SK-N-SH (cell line): Measurements from ENCODE around the gene CUX1. TPM values are rescaled to one million over a fixed set of nuclear protein-coding genes. Genes with fewer than 3 reads are reported as not detected.

Experiments used
- CTCF ChIA-PET: fragments of 300-600, 350-600 bp; formaldehyde crosslinking; extraction: SDS; loops from one replicate; lab custom pipeline; 2021; lab: Yijun Ruan, JAX
- POLR2A ChIA-PET: fragments of 350-600 bp; sonication (Branson Sonifier 250); formaldehyde crosslinking; extraction: SDS; loops from one replicate; lab custom pipeline; 2020; ENCODE audit warnings: antibody characterized with exemption, inconsistent platforms; lab: Yijun Ruan, JAX
- DNase-seq: peaks from one replicate; pipeline ENCODE4 v3.0.0; 2012
- H2AFZ ChIP-seq: fragments of 200-600 bp; sonication (generic); 2 replicates; pipeline ENCODE4 v1.8.1; 2016; ENCODE audit warnings: antibody characterized with exemption, mild to moderate bottlenecking, low read depth
- H3F3A ChIP-seq: fragments of 200-600 bp; sonication (generic); replicated peaks from 2 replicates; pipeline ENCODE3; 2016; ENCODE audit warnings: antibody characterized with exemption, mild to moderate bottlenecking; ENCODE audit not compliant: insufficient read depth
- H3K27ac ChIP-seq, 2 experiments: fragments of 200-500 bp in 1 of 2; fragments of 200-600 bp in 1 of 2; sonication (Bioruptor generic) in 1 of 2; sonication (generic), shearing (Covaris generic) in 1 of 2; 2 replicates each; pipeline versions ENCODE4 v1.5.1 to v1.6.1; 2014 to 2016; ENCODE audit warnings: low read depth in 2 of 2, inconsistent platforms in 1 of 2, low read length in 1 of 2, mild to moderate bottlenecking in 1 of 2, mixed read lengths in 1 of 2
- H3K27me3 ChIP-seq: fragments of 200-600 bp; sonication (generic), shearing (Covaris generic); 2 replicates; pipeline ENCODE4 v1.6.1; 2016; ENCODE audit warnings: mixed run types; ENCODE audit not compliant: insufficient read depth
- H3K36me3 ChIP-seq, 2 experiments: fragments of 200-500 bp in 1 of 2; fragments of 200-600 bp in 1 of 2; sonication (Bioruptor generic) in 1 of 2; sonication (generic) in 1 of 2; replicated peaks in 1 of 2; 2 replicates each; pipeline versions ENCODE3 to v1.5.1; 2014 to 2016; ENCODE audit warnings: low read length in 1 of 2, mild to moderate bottlenecking in 1 of 2; ENCODE audit not compliant: insufficient read depth in 2 of 2, control insufficient read depth in 1 of 2
- H3K4me1 ChIP-seq, 2 experiments: fragments of 200-500 bp in 1 of 2; fragments of 200-600 bp in 1 of 2; sonication (Bioruptor generic) in 1 of 2; sonication (generic), shearing (Covaris generic) in 1 of 2; 2 replicates each; pipeline versions ENCODE4 v1.5.1 to v1.6.1; 2014 to 2016; ENCODE audit warnings: low read depth in 1 of 2, low read length in 1 of 2, mixed run types in 1 of 2; ENCODE audit not compliant: insufficient read depth in 2 of 2, control insufficient read depth in 1 of 2
- H3K4me2 ChIP-seq: fragments of 200-600 bp; sonication (generic), shearing (Covaris generic); 2 replicates; pipeline ENCODE4 v1.6.1; 2017; ENCODE audit warnings: mixed run types
- H3K4me3 ChIP-seq, 2 experiments: fragments of 200-500 bp in 1 of 2; fragments of 200-600 bp in 1 of 2; sonication (Bioruptor generic) in 1 of 2; sonication (generic), shearing (Covaris generic) in 1 of 2; 2 replicates each; pipeline versions ENCODE4 v1.5.1 to v1.8.1; 2014 to 2016; ENCODE audit warnings: low read depth in 2 of 2, inconsistent platforms in 1 of 2, low read length in 1 of 2, mild to moderate bottlenecking in 1 of 2, mixed read lengths in 1 of 2, moderate library complexity in 1 of 2
- H3K79me2 ChIP-seq: fragments of 200-600 bp; sonication (generic); 2 replicates; pipeline ENCODE4 v1.8.1; 2017; ENCODE audit warnings: mild to moderate bottlenecking; ENCODE audit not compliant: insufficient read depth
- H3K9ac ChIP-seq: fragments of 200-600 bp; sonication (generic); 2 replicates; pipeline ENCODE4 v1.6.1; 2017; ENCODE audit warnings: mixed run types
- H3K9me2 ChIP-seq: fragments of 200-600 bp; sonication (generic); 2 replicates; pipeline ENCODE4 v1.6.1; 2017; ENCODE audit warnings: mixed run types
- H3K9me3 ChIP-seq: fragments of 200-600 bp; sonication (generic); 2 replicates; pipeline ENCODE4 v1.6.1; 2017; ENCODE audit warnings: mixed run types, mild to moderate bottlenecking, moderate library complexity
- H4K20me1 ChIP-seq: fragments of 200-600 bp; sonication (generic); 2 replicates; pipeline ENCODE4 v1.6.1; 2017; ENCODE audit warnings: mild to moderate bottlenecking, mixed run types; ENCODE audit not compliant: insufficient read depth
- CHD2 ChIP-seq: fragments of 150-350 bp; IDR thresholded peaks from 2 replicates; pipeline ENCODE4 v1.6.1; 2018; ENCODE audit warnings: low read length; ENCODE audit not compliant: partially characterized antibody
- CTCF ChIP-seq: fragments of 200-600 bp; sonication (generic); IDR thresholded peaks from 2 replicates; pipeline ENCODE4 v1.6.1; 2017; ENCODE audit warnings: antibody characterized with exemption, mild to moderate bottlenecking, moderate library complexity
- FOXJ3 ChIP-seq: sonication (generic); formaldehyde crosslinking; IDR thresholded peaks from 2 replicates; pipeline ENCODE4 v1.5.1; 2020; ENCODE audit warnings: mild to moderate bottlenecking, missing genetic modification reagents
- GABPA ChIP-seq: IDR thresholded peaks from 2 replicates; pipeline ENCODE4 v1.4.0; 2012; ENCODE audit warnings: low read depth, mild to moderate bottlenecking
- IRF3 ChIP-seq: fragments of 150-350 bp; IDR thresholded peaks from 2 replicates; pipeline ENCODE4 v1.6.1; 2016; ENCODE audit warnings: mild to moderate bottlenecking, low read depth, low read length
- JUND ChIP-seq: IDR thresholded peaks from 2 replicates; pipeline ENCODE4 v1.4.0; 2012
- MAX ChIP-seq: IDR thresholded peaks from 2 replicates; pipeline ENCODE4 v1.4.0; 2012; ENCODE audit warnings: low read depth
- MXI1 ChIP-seq: IDR thresholded peaks from 2 replicates; pipeline ENCODE4 v1.6.1; 2012; ENCODE audit warnings: mild to moderate bottlenecking, low read depth, low read length, improper control_type of control experiment
- NRF1 ChIP-seq: IDR thresholded peaks from 2 replicates; pipeline ENCODE4 v1.6.1; 2012; ENCODE audit warnings: low read depth, mild to moderate bottlenecking, low read length
- POLR2AphosphoS5 ChIP-seq: IDR thresholded peaks from 2 replicates; pipeline ENCODE4 v1.6.1; 2012; ENCODE audit warnings: low read depth, low read length
- RAD21 ChIP-seq: IDR thresholded peaks from 2 replicates; pipeline ENCODE4 v1.6.1; 2012; ENCODE audit warnings: mild to moderate bottlenecking, low read length
- SMC3 ChIP-seq: IDR thresholded peaks from 2 replicates; pipeline ENCODE4 v1.6.1; 2012; ENCODE audit warnings: low read depth, low read length, improper control_type of control experiment
- TEAD4 ChIP-seq: IDR thresholded peaks from 2 replicates; pipeline ENCODE4 v1.4.0; 2012; ENCODE audit warnings: mild to moderate bottlenecking, borderline replicate concordance; ENCODE audit not compliant: insufficient read depth
- USF2 ChIP-seq: fragments of 150-350 bp; IDR thresholded peaks from 2 replicates; pipeline ENCODE4 v1.6.1; 2017; ENCODE audit warnings: antibody characterized with exemption, low read length, low read depth, borderline replicate concordance
- WGBS: methylation state at CpG from one replicate; pipeline ENCODE4 v1.1.6; 2017; ENCODE audit warnings: low lambda C conversion rate; 5-methylcytosine and 5-hydroxymethylcytosine counted together
- polyA plus RNA-seq, 3 experiments: library from polyadenylated mRNA; depleted of rRNA; stranded (reverse); fragments of >200 nt; gene quantifications; 2 replicates each; pipeline ENCODE4 v1.2.3, GENCODE V29; 2012

The CUX1 gene
- polyA plus RNA-seq, 1 of the 3 experiments (the other 2 are of a cell fraction), result 68.6 TPM

- TF ChIP-seq POLR2AphosphoS5 (no peak), RAD21 (no peak), TEAD4 (no peak), JUND (no peak), NRF1 (no peak)
- TF ChIP-seq, all 33 proteins: peak for 0
- H3K9me2 ChIP-seq, result no peaks in the 10 kb centered on the region
- H3F3A ChIP-seq, result no peaks in the 10 kb centered on the region
- no peak overlapping the region for H3K9ac ChIP-seq
- H3K36me3 ChIP-seq, result peaks cover 12 to 27% of the 10 kb centered on the region in 2 experiments
- H3K4me3 ChIP-seq, result no peak overlapping the region
- peaks cover 0 to 8% of the 10 kb centered on the region in 2 experiments; a peak in 1 of 4 replicates for H3K4me1 ChIP-seq
- ChIA-PET CTCF (interaction anchor here (1.2 kb wide), 1 partner anchor 86 kb away, joined by 3 read pairs; no protein-coding TSS in a partner anchor), POLR2A (no interaction called here)
- no peaks in the 10 kb centered on the region for H3K9me3 ChIP-seq
- H3K4me2 ChIP-seq, result no peak overlapping the region
- 96% methylated on average over 4 of the region's 4 CpGs for WGBS
- H3K79me2 ChIP-seq, result no peaks in the 10 kb centered on the region
- H4K20me1 ChIP-seq, result no peaks in the 10 kb centered on the region
- H2AFZ ChIP-seq, result no peak overlapping the region
- no peak for DNase-seq
- no peaks in the 10 kb centered on the region for H3K27me3 ChIP-seq
- no peak overlapping the region for H3K27ac ChIP-seq
These were observed 366.9 kb downstream of the CUX1 start for GRCh38 chr7:102184303-102184702.

GRCh38 chr7:102185796-102186195 is 368.4 kb downstream of the CUX1 start:
- POLR2A ChIA-PET, result no interaction called here

More at GRCh38 chr7:102185796-102186195, 368.4 kb downstream of the CUX1 start:
- CTCF ChIA-PET, result no interaction called here
- Histone ChIP-seq H3K27me3 (no peaks in the 10 kb centered on the region), H3K79me2 (no peaks in the 10 kb centered on the region), H4K20me1 (no peaks in the 10 kb centered on the region), H2AFZ (no peak overlapping the region), H3K4me1 (peaks cover 0 to 14% of the 10 kb centered on the region in 2 experiments; a peak in 1 of 4 replicates), H3K4me2 (no peak overlapping the region), H3F3A (no peaks in the 10 kb centered on the region), H3K36me3 (peaks cover 18 to 28% of the 10 kb centered on the region in 2 experiments), H3K27ac (no peak overlapping the region), H3K9me3 (no peaks in the 10 kb centered on the region), H3K9ac (no peak overlapping the region), H3K4me3 (no peak overlapping the region), H3K9me2 (no peaks in the 10 kb centered on the region)
- TF ChIP-seq CTCF (no peak), USF2 (no peak), NRF1 (no peak), MXI1 (no peak), TEAD4 (no peak), SMC3 (no peak), GABPA (no peak), FOXJ3 (CRISPR knock-in tag) (no peak), JUND (no peak), CHD2 (no peak), IRF3 (no peak), MAX (no peak)
- WGBS, result 92% methylated on average over 16 of the region's 16 CpGs
- no peak for DNase-seq
